Measurements from ENCODE around the gene TPM4.
A peak's percentile ranks its signal among the peaks of the same experiment; 100 is the strongest.
"Not testable (repeated sequence)": the region's sequence is repeated elsewhere in the genome, so short reads cannot be mapped to it uniquely, and the experiment has no call there.

Gene TPM4

DNA sequence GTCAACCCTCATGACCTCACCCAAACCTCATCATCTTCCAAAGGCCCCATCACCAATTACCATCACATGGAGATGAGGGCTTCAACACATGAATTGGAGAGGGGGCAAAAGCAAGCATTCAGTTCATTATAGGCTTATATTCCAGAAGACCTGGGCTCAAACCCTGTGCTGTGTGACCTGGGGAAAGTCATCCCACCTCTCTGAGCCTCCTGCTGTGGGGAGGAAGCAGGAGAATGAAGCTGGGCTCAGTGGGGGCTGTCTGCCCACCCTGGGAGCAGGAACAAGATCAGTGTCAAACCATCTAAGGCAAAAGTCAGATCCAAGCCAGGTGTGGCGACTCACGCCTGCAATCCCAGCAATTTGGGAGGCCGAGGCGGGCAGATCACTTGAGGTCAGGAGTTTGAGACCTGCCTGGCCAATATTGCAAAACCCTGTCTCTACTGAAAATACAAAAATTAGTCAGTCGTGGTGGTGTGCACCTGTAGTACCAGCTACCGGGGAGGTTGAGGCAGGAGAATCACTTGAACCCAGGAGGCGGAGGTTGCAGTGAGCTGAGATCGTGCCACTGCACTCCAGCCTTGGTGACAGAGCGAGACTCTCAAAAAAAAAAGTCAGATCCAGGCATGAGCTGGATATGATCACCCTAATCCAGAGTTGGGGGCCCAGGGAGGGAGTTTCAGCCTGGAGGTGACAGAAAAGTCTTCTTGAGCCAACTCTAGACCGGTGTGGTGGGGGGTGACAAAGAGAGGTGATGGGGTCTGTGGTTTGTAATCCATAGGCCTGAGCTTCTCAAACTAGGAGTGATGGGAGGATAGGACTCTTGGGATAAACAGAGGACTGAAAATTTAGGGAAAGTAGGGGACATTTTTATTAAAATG, 1.6 kb upstream of the TPM4 start:
- peak; percentile 24 for DNase-seq

DNA sequence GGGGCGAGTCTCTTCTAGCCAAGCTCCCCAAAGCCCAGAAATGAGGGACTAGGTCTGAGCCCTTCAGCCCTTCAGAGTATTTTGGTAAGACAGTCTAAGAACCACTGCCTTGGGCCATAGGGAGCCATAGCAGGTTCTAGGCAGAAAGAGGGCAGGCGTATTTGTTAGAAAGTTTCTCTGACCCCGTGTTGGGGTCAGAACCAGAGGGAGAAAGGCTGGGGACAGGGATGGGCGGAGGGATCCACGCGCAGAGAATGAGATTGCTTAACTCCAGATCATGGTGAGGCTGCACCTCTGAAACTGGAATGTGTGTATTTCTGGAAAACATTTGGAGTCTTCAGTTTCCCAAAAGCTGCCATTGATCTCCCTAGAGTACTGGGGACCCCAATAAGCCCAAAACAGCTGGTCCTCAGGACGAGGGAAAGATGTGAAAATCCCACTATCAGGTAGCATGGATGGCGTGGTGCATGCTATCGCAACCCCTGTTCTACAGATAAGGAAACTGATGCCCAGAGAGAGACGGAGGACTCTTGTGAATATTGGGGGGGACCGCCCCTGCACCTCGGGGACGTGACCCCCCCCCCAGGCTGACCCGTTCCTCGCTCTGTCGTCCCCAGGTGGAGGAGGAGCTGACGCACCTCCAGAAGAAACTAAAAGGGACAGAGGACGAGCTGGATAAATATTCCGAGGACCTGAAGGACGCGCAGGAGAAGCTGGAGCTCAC, 703 bp upstream of the TPM4 start:
- peak; percentile 39 for DNase-seq

DNA sequence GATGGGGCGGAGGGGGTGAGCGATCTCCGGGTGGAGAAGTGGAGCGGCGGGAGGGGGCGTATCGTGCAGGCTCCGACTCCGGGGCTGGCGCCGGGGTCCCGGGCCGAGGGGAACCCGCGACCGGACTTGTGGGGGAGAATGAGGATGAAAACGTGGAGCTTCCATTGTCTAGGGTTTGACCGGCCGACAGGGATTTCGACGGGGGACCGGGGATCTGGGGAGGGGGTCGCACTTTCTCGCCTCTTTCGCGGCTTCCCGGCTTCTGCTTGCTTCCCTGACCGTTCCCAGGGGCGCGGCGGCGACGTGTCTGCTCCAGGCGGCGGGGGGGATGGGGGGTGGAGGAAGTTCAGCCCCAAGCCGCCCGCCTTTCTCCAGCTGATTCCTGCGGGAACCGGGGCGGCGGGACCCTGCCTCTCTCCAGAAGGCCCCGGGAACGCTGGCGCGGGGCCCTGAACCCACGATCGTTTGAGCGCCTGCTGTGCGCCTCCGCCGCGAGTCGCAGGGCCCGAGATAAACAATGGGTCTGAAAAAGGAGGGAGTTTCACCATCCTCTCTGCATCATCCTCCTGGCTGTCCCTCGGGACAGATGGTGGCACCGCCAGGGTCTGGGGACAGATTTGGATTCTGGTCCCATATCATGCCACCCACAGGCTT, 790 bp downstream of the TPM4 start:
- DNase-seq = peak; percentile 44

GRCh38 chr19:16077984-16078758, 1.9 kb downstream of the TPM4 start:
- DNase-seq = peak; percentile 55

- peak; percentile 70 for DNase-seq
Observed at GRCh38 chr19:16078759-16079707, 2.7 kb downstream of the TPM4 start.

DNA sequence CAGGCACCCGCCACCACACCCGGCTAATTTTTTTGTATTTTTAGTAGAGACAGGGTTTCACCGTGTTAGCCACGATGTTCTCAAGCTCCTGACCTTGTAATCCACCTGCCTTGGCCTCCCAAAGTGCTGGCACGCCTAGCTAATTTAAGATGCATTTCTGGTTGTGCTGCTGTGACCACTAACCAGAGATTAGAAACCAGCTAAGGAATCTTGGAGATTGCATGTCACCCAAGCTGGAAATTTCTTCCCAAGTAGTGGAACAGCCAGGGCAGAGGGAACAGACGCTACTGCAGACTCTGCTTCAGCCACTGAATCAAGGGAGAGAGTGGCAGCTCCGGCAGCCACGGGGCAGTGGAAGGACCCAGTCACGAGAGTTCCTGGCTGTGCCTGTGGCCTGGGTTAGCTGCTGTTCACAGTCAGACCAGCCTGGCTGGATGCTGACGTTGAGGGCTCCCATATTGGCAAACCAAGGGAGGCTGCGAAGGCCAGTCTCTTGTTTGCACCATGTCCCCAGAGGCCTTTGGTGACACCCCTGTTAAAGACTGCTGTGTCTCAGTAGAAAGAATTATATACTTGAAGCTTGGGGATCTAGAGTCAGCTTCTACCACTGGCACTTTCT, 7.9 kb downstream of the TPM4 start:
- no peak for DNase-seq

- no peak for DNase-seq
Observed at GRCh38 chr19:16085115-16085514, 8.8 kb downstream of the TPM4 start.

DNA sequence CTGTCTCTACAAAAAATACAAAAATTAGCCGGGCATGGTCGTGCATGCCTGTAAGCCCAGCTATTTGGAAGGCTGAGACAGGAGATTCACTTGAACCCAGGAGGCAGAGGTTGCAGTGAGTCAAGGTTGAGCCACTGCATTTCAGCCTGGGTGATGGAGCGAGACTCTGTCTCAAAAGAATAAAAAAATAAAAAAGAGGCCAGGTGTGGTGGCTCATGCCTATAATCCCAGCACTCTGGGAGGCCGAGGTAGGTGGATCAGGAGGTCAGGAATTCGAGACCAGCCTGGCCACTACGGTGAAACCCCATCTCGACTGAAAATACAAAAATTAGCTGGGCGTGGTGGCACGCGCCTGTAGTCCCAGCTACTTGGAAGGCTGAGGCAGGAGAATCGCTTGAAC, 11.1 kb downstream of the TPM4 start:
- DNase-seq = not testable (repeated sequence)

- no peak for DNase-seq
Observed at GRCh38 chr19:16087940-16088339, 11.6 kb downstream of the TPM4 start.

DNA sequence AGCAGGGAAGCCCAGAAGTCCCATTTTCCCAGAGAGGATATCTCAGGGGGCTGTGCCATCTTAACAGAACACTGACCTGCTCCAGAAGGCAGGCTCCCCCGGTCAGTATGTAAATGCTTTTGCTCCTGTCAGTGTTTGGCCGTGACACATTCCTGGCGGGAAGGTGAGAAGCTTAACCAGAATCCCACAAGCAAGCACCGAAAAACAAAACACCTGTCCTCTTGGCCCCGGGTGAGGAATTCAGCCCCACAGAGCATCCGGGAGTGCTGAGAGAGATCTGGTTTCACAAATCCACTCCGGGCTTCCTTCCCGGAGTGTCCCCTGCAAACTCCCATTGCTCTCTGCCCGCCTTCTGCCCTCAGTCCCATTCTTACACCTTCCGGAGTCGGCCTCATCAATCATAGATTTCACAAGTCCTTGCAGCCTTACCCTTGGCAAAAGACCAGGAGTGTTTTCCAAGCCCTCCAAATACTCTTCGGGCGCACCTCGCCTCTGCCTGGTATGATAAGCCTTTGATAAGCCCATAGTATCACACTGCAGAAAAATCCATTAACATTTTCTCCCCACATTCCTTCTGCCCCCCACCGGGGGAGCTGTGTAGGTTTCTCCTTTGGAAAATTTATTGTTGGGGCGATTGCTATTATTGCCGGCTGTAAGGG, 12.2 kb downstream of the TPM4 start:
- no peak for DNase-seq

DNA sequence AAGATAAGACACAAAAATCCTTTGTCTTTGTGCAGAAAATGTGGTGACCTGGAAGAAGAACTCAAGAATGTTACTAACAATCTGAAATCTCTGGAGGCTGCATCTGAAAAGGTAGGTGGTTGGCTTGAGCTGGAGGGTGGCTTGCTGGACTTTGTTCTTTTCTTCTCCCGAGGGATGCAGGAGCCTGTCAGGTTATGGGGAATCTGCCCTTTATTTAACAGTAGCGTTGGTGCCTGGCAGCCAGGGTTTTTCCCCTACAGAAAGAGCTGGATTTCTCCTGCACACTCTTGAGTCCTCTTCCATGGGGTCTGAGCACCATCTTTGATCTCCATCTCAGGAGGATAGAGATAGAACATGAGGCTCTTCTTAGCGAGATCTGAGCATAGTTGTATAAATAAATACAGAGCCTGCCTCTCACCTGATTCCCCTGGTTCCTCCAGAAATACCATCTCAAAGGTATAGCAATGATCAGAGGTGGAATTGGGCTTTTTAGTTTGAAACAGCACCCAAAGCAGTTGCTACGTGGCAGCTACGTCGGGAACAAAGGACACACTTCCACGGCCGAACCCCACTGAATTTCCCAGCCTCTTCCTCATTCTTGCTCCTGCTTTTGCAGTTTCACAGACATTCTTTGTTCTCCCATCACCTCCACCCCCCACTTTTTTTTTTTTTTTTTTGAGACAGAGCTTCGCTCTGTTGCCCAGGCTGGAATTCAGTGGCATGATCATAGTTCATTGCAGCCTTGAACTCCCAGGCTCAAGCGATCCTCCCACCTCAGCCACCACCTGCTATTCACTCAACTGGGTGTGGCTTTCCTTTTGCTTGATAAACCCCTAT, 12.9 kb downstream of the TPM4 start:
- no peak for DNase-seq

DNA sequence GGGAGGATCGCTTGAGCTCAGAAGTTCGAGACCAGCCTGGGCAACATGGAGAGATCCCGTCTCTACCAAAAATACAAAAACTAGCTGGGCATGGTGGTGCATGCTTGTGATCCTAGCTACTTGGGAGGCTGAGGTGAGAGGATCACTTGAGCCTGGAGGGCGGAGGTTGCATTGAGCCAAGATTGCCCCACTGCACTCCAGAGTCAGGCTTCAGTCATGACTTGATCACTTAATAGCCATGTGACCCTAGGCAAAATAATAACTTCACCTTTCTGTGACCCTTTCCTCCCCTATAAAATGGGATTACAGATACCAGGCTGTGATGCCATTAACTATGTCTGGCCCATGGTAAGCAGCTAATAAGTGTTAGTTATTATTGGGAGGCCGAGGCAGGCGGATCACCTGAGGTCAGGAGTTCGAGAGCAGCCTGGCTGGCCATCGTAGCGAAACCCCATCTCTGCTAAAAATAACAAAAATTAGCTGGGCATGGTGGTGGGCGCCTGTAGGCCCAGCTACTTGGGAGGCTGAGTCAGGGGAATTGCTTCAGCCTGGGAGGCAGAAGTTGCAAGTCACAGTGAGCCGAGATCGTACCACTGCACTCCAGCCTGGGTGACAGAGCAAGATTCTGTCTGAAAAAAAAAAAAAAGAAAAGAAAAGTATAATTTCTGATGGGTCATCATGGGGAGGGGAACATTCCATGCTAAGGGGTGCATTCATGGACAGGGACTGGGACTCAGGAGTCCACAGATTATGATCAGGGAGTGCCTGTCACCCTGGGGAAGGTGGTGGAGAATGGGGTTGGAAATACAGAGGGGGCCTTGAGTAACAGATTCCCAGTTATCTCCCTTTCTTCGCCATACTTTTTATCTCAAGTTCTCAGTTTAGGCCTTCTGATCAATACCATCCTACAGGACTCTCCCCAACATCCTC, 15.5 kb downstream of the TPM4 start:
- no peak for DNase-seq

DNA sequence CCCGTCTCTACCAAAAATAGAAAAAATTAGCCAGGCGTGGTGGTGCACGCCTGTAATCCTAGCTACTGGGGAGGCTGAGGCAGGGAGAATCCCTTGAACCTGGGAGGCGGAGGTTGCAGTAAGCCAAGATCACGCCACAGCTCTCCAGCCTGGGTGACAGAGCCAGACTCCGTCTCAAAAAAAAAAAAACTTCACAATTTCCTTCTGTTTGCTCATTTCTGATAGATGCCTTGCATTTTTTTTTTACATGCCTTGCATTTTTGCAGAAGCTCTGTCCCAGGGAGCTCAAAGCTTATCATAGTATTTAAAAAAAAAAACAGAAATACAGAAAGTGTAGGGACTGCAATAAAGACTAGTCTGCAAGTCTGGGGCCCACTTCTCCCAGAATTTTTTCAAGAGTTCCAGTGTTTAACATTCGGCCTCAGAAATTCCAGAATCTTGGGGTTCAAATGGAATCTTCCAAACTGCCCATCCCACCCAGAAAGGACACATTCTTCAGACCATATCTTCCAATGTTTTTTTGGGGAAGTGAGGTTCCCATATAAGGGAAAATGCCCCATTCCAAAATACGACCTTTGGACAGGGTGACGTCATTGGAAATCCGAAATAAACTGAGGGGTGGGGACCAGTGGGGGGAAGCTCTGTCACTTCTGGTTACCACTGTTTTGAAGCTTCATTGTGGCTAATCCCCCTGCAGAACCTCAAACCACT, 18.2 kb downstream of the TPM4 start:
- no peak for DNase-seq

GRCh38 chr19:16095071-16095571, 18.8 kb downstream of the TPM4 start:
- peak; percentile 74 for DNase-seq

GRCh38 chr19:16096280-16096855, 20.1 kb downstream of the TPM4 start:
- no peak for DNase-seq

- DNase-seq = no peak
Observed at GRCh38 chr19:16098416-16098768, 22.1 kb downstream of the TPM4 start.

GRCh38 chr19:16098821-16099220, 22.5 kb downstream of the TPM4 start:
- DNase-seq = no peak
